Stimulated activated CD4-positive, alpha-beta T cell treated with anti-CD3 and anti-CD28 coated beads, Interleukin-15, amount 100 ng/mL, for 24 hours (primary cell): ENCODE data around the gene FAM156A.
"Not testable (repeated sequence)": the region's sequence is repeated elsewhere in the genome, so short reads cannot be mapped to it uniquely, and the experiment has no call there.

Experiments
- DNase-seq: peaks from one replicate; pipeline ENCODE4 v3.0.0-alpha.2; 2020

FAM156A gene

GRCh38 chrX:52958113-52958959, at the start of gene FAM156A:
FAM156A (minus strand) TSS chrX:52958518; CDS start chrX:52948588, 9,930 bp downstream.
- DNase-seq: not testable (repeated sequence)

GRCh38 chrX:53005327-53005726, 47.0 kb upstream of the FAM156A start:
- no peak for DNase-seq

- DNase-seq: no peak
Observed at GRCh38 chrX:53004811-53005210, 46.5 kb upstream of the FAM156A start.

GRCh38 chrX:53004038-53004437, 45.7 kb upstream of the FAM156A start:
- DNase-seq: no peak

- DNase-seq: no peak
Observed at GRCh38 chrX:53003111-53003510, 44.8 kb upstream of the FAM156A start.

GRCh38 chrX:53001958-53002357, 43.6 kb upstream of the FAM156A start:
- no peak for DNase-seq

- DNase-seq: no peak
Observed at GRCh38 chrX:53000447-53001135, 42.3 kb upstream of the FAM156A start.

GRCh38 chrX:52995987-52996331, 37.6 kb upstream of the FAM156A start:
- no peak for DNase-seq

GRCh38 chrX:52995135-52995986, 37.0 kb upstream of the FAM156A start:
- DNase-seq: peak; percentile 94

- DNase-seq: no peak
Observed at GRCh38 chrX:52990848-52991247, 32.5 kb upstream of the FAM156A start.

- DNase-seq: peak; percentile 72
Observed at GRCh38 chrX:52990011-52990631, 31.8 kb upstream of the FAM156A start.

GRCh38 chrX:52988985-52989917, 30.9 kb upstream of the FAM156A start:
- no peak for DNase-seq

GRCh38 chrX:52983321-52984000, 25.1 kb upstream of the FAM156A start:
- no peak for DNase-seq

GRCh38 chrX:52979993-52980392, 21.7 kb upstream of the FAM156A start:
- DNase-seq: no peak

- no peak for DNase-seq
Observed at GRCh38 chrX:52979568-52979967, 21.2 kb upstream of the FAM156A start.

GRCh38 chrX:52977953-52978352, 19.6 kb upstream of the FAM156A start:
- no peak for DNase-seq

- not testable (repeated sequence) for DNase-seq
Observed at GRCh38 chrX:52975576-52975975, 17.3 kb upstream of the FAM156A start.

GRCh38 chrX:52974336-52974992, 16.1 kb upstream of the FAM156A start:
- DNase-seq: not testable (repeated sequence)

GRCh38 chrX:52967922-52968321, 9.6 kb upstream of the FAM156A start:
- DNase-seq: not testable (repeated sequence)

GRCh38 chrX:52966993-52967738, 8.8 kb upstream of the FAM156A start:
- not testable (repeated sequence) for DNase-seq
